NCI-H2196 treated with DMSO at 0.1 percent for 48 hours (cell line): Measurements from ENCODE around the gene BDKRB2.

ENCODE experiments used
- DNase-seq: peaks from one replicate; lab custom pipeline; 2025; ENCODE audit not compliant: unreplicated experiment; lab: John Stamatoyannopoulos, UW

Gene BDKRB2

DNA sequence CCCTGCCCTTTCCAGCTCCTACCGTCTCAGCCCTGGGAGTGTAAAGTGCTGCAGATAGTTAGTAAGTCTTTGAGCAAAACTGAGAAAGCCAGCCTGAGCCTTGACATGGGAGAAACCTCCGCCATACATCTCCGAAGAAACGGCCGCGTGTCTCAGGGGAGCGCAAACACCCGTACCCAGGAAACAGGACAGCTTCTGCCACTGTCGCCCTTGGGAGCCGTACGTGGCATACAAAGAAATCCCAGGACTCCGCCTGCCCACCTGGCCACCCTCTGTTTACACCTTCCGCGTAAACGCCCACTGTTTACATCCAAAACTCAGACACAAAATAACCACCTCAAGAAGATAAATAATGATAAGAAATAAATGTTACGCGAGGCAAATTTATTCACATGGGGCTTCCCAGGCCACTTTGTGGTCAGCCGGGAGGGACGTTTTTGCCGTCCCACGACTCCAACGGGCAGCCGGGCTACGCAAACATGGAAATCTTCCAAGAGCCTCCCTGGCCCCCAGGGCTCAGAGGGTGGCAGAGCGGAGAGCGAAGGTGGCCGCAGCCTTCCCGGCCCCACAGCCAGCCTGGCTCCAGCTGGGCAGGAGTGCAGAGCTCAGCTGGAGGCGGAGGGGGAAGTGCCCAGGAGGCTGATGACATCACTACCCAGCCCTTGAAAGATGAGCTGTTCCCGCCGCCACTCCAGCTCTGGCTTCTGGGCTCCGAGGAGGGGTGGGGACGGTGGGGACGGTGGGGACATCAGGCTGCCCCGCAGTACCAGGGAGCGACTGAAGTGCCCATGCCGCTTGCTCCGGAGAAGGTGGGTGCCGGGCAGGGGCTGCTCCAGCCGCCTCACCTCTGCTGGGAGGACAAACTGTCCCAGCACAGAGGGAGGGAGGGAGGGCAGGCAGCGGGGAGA lies at the start of gene BDKRB2:
Gene BDKRB2 (plus strand): TSS at position 689 of the 908 bp plus-strand sequence. CDS start 32,269 bp downstream, outside the sequence.
- peak; percentile 70 for DNase-seq

DNA sequence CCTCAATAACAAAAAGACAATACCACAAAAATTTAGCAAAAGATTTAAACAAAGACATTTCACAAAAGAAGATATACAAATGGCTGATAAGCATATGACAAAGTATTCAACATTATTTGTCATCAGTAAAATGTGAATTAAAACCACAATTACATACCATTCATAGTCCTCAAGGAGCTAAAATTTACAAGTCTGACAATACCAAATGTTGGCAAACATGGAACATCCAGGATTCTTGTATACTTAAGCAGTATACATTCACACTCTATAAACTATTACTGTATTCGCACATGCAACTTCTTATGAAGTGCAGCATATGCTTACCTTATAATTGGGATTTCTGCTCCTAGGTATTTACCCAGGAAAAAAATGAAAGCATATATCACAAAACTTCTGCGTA lies 49.7 kb upstream of the BDKRB2 start:
- DNase-seq, result no peak

DNA sequence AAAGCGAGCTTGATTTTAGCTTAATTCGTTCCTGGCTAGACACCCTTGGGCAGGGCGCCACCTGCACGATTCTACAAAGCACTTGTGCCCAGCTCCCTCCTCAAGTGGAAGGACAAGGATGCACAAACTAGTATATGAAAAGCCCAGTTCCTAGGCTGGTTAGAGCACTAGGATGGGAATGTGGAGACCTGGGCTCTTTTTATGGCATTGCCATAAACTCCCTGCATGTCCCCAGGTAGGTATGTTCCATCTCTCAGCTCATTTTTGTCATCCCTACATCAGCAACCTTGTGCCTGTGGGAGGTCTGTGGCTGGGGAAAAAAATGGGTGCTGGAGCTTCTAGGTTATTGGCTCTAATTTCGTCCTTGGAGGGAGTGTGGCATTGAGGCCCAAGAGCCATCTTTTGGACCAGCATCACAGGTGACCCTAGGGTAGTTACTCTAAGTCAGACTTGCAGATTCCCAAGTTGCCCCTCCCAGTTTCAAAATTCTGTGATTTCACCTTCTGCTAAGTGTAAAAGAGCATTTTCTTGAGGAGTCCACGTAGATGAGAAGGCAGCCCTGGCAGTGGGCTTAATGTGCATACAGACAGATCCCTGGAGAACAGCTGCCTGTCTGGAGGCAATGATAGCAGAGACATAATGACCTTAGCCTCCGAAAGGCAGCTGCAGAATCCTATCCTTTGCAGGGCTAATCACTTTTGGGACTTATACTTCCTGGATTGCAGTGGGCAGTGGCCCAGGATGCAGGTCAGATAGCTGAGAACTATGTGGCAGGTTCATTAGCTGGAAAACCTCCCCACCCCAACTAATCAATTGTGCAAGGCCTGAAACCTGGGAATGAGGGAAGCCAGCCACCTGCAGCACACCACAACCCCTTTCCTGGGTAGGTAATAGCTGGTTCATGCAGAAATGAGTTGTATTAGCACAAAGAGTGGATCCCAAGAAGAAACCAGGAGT lies 47.6 kb upstream of the BDKRB2 start:
- DNase-seq, result no peak

DNA sequence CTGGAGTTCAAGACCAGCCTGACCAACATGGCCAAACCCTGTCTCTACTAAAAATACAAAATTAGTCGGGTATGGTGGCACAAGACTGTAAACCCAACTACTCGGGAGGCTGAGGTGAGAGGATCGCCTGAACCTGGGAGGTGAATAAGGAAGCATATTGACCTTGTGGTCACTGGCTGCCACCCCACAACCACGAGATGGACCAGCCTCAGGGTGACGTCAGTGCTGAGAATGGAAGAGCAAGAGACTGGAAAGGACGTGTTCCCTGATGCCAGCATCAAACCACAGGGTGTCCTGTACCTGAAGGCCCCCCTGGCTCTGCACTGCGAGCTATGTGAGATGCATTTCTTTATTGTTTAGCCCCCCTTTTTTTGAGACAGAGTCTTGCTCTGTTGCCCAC lies 45.9 kb upstream of the BDKRB2 start:
- no peak for DNase-seq

DNA sequence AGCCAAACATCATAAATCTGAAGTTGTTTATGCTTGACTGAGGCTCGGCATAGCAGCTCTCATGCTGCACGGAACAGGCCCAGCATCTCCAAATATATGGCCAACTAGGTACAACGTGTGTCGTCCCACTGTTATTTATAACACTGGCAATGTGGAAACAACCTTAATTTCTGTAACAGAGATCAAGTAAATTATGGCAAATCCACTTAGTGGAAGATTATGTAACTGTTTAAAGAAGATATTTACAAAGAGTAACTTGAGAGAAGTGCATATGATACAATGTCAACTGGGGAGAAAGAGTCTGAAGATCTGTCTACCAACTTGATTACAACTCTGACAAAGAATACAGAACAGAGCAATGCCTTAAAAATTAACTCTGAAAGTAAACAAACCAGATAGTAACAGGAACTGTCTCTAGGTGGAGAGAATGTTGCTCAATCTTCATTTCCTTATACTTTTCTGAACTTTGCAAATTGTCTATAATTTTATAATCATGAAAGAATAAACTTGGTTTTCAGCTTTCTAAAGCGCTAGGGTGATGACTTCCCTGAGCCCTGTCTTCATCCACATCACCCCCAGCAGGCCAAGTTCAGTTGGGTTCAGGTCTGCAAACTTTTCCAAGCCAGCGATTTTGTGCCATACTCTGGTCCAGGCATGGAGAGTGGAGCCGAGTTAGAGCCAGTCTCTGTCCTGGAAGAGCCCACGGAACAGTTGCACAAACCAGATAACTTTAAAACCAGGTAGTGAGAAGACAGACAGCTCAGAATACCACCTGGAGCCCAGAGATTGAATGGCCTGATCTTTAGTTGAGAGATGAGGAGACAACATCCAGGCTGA lies 44.3 kb upstream of the BDKRB2 start:
- DNase-seq, result no peak

DNA sequence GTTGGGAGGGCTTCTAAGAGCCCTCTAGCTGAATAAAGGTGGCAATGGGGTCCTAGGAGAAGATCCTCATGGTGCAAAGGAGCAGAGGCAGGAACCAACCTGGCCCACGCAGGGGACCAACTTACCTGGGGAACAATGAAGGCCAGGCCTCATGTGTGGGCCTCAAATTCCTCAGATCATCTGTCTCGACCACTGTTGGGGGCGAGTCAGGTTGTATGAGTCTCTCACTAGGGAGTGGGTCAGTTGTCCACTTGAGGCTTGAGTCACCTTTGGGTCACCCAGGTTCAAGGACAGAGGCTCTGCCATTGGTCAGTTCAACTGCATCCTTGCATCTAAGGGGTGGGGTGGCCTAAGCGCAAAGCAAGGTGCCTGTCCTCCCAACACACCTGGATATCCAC lies 43.7 kb upstream of the BDKRB2 start:
- DNase-seq, result no peak

DNA sequence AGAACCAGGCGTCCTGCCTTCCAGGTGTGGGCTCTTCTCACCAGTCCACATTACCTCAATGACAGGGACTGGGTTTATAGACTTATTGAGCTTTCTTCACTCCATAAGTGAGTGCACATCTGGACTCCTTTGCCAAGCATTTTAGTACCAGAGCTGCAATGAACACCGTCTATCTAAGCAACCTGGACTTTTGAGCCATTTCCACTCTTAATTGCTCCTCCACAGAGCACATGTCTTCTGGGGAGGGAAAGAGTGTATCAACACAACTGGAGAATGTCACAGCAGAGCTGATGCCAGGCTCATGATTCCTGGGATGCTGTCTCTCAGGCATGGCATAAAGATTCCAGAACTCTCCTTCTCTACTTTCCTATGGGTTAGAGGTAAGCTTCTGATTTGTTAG lies 43.0 kb upstream of the BDKRB2 start:
- DNase-seq, result no peak

DNA sequence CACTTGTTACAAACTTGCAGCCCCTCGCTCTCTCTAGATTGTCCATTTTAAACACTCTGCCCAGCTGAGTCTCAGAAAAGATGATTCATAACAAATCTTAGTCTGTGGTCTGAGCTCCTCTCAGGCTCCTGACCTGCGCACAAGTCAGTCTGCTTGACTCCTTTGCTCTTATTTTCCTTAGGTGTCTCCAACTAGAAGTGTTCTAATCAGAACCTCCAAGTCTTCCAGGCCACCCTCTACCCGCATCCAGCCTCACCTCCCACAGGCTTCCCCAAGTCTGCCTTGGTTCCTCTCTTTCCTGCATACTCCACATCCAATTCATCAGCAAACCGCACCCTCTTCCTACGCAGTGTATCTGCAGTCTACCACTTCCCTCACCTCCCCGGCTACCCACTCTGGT lies 42.4 kb upstream of the BDKRB2 start:
- no peak for DNase-seq

DNA sequence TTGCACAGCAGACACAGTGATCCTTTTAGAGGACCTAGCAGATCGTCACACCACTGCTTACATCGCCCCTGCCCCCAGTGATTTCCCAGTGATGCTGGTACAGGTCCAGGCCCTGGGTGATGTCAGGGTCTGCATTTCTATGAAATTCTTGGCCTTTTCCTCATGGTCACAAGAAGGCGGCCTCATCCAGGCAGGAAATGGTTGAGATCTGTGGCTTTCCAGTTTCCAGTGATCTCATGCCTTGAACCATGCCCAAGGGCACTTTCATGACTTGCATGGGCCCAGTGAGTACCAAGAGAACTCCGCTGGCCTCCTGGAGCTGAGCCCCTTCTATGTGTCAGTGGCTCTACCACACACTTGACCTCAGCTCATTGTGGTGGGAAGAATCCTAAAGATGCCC lies 41.9 kb upstream of the BDKRB2 start:
- no peak for DNase-seq

DNA sequence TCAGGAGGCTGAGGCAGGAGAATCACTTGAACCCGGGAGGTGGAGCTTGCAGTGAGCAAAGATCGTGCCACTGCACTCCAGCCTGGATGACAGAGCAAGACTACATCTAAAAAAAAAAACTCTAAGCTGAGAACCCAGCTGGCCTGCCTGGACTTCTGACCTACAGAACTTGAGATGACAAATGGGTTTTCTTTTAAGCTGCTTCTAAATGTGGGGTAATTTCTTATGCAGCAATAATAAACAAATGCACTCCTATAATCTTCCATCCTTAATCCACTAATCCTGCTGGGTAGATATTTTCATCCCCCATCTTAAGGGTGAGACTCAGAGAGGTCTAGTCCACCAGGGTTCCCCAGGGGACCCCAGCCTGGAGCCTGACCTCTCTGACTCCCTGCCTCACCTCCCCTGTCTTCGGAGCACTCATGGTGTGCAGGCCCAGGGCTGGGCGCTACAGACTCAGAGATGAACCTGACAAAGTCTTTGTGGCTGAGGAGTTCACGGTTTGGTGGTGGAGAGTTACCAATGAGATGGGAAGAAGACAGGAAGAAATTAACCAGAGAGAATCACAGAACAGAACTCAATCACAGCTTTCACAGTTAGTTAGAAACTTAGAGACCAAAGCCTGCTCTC lies 39.7 kb upstream of the BDKRB2 start:
- no peak for DNase-seq

DNA sequence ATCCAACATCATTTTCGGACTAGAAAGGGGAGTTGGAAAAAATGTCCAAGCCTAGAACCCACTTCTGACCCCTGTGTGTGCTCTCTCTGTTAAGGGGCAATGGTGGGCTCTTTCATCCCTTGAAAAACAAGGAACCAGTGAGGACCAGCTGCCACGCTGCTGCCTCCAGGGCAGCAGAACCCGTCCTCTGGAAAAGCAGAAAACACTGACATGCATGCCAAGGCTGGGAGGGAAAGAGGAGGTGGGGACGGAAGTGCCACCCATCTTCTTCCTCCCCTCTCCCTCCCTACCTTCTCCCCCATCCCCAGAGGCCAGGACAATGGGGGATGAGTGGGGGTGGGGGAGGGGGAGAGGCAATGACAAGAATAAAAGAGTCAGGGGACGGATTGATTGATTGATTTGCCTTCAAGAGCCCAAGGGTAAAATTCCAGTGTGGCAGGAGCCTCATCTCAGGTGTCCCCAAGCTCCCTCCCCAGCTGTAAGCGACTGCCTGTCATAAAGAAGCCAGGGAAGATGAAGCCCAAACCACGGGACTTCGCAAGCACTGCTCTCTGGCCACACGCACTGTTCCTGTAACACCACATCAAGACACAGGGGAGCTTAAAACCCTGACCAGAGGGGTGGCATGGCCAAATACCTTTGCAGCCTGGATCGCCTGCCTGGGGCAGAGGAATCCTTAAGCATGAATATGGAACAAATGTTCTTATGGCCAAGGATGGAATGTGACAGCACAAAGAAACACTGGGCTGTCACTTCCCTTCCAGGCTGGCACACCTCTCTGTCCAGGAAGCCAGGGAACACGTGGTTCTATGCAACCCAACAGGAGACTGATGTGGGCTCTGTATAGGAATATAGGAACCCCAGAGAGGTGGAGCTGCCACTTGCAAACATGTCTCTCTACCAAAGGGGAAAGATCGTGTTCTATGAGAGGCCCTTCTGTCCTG lies 38.9 kb upstream of the BDKRB2 start:
- DNase-seq, result no peak

DNA sequence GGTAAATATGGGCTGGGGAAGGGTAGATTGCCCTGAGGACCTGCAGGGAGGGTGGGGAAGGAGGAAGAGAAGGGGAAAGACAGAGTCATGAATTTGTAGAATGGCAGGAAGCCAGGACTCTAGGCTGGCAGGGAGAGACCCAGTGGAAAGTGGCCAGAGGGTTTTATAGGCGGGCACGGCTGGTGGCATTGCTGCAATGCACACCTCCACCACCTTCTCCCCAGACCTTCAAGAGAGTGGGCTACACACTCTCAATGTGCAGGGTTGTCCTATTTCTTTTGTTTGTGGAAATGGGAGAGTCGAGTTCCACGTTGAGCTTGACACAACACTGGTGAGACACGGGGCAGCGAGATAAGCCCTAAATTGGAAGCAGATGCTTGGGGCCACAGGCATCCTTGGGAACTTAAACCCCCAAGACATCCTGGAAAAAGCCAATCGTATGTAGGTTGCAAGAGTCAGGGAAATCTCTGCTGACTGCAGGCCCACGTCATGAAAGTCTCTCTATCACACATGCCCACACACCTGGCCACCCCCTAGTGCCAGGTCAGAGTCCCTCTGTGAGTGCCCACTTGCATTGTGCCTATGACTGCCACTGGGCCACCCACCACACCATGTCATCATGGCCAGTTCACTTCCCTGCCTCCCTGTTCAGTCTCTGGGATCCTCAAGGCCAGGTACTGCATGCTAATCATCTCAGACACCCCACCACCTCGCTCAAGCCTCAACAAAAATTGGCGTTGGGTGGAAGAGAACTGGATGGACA lies 38.0 kb upstream of the BDKRB2 start:
- no peak for DNase-seq

DNA sequence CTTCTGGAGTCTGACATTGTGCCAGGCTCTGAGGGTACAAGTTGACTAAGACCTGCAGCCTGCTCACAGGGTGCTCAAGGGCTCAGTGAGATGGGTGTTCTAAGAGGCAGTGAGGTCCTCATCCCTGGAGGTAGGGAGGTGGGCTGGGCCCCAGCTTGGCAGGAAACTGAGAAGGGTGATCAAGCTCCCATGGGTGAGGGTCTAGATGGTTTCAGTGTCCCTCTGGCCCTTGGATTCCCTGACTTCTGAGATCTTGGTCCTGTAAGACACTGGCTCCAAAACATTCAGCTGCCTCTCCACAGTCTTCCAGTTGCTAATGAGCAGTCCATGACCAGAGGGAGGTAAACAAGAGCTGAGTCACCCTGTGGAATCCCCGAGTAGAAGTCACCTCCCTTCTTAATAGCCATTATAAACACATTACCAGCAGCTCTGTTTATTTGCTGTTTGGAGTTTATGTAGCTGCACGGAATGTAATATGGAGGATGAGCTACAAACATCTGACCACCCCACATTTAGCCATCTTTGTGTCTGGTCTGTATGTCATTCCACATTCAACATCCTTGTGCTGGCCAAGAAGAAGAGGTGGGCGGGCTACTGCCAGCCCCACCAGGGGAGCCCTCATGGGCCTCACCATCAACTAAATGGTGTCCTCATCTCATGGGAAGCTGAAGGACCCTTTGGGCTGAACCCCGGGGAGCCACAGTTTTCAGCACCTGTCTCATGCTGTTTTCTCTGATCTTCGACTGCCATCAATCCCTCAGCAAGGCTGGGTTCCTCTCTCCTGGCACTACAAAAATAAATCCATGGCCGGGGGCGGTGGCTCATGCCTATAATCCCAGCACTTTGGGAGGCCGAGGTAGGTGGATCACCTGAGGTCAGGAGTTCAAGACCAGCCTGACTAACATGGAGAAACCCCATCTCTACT lies 37.2 kb upstream of the BDKRB2 start:
- peak; percentile 4 for DNase-seq

DNA sequence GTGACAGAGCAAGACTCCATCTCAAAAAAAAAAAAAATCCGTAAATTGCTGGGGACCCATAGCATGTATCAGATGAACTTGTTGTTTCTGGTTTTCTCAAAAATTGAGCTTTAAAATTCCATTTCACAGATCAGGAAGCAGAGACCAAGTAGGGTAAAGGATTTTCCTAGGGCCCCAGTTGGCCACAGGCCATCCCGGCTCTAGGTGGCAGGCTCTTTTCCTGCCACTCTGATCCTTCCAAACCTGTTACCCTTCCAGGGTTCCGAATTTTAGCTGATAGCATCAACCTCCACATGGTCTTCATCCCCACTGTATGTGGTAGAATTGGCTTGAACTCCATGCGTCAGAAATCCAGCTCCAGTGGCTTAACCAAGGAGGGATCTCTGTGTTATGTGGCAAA lies 36.1 kb upstream of the BDKRB2 start:
- no peak for DNase-seq

DNA sequence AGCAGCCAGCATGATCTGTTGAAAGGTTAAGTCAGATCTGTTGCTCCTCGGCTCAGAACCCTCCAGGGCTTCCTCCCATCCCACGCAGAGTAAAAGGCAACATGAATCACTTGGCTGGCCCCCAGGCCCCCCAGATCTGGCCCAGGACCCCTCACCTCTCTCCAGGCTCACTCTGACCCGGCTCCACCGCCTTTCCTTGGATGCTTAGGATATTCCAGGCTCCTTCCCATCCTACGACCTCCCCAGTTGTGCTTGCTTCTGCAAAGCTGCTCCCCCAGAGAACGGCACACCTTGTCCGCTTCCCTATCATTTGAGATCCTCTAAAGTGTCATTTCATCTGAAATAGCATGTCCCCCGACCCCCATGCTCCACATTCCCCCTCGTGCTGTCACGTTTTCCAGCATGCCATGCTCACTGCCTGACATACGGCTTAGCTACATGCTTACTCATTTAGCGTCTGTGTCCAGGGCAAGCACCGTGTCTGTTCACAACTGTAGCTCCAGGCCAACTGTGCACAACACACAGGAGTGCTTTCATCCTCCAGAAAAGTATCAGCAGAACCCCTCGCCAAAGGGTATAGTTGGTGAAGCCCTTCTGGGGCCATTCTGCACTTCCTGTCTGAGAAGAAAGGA lies 33.6 kb upstream of the BDKRB2 start:
- DNase-seq, result no peak

DNA sequence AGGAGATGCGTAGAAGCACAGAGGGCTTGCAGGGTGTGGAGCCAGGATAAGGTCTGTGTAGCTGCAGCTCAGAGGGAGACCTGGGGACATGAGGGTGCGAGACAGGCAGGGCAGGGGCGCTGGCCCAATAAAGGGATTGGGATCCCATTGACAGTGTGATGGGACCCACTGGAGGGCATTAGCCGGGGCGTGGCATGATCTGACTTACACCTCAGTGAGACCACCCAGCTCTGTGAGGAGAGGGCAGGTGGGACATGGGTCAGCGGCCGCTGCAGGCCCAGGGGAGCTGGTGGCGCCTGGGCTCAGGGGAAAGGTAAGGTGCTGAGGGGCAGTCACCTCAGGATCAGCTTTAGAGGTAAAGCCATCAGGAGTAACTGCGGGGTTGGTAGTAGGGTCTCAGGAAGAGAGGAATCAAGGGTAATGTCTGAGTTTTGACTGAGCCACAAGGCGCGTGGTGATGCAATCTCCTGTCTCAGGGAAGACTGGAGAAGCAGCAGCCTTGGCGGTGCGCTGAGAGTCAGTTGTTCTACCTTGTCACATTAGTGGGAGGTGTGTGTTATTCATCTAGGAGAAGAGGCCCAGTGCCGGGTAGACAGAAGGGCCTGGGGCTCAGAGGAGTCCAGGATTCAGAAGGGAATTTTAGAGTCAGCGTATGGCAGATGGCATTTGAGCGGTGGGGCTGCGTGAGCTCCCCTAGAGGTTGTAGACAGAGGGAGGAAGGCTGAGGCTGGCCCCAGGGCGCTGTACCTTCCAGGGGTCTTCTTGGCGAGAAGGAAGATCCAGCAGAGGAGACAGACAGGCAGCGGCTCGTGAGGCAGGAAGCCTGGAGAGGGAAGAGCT lies 30.8 kb upstream of the BDKRB2 start:
- no peak for DNase-seq
